Stimulated activated CD4-positive, alpha-beta T cell treated with anti-CD3 and anti-CD28 coated beads, TNF-alpha, amount 100 ng/mL, for 48 hours (primary cell): ENCODE data around the gene LRRC47.

ENCODE experiments used
- DNase-seq, 3 donors: peaks; one replicate each; pipeline ENCODE4 v3.0.0-alpha.2; 2020; ENCODE audit warnings: low read depth in 3 of 3

Gene LRRC47

DNA sequence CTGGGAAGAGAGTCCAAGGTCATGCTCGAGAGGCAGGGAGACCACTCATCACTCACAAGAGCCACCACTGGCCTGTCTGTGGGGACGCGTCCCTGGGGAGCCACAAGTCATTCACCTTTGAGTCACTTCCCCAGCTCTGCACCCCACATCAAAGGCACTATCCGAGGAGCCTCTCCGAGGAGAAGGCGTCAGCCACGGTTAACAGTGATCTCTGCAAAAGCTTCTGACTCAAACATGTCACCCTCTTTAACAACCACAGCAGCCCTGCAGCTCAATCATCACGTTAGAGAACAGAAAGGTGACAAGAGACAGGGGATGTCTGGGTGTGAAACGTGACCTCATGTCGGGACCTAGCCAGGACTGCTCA, 9.0 kb downstream of the LRRC47 start:
- DNase-seq = peak in 2 of 3 donors; percentile 33 to 63

DNA sequence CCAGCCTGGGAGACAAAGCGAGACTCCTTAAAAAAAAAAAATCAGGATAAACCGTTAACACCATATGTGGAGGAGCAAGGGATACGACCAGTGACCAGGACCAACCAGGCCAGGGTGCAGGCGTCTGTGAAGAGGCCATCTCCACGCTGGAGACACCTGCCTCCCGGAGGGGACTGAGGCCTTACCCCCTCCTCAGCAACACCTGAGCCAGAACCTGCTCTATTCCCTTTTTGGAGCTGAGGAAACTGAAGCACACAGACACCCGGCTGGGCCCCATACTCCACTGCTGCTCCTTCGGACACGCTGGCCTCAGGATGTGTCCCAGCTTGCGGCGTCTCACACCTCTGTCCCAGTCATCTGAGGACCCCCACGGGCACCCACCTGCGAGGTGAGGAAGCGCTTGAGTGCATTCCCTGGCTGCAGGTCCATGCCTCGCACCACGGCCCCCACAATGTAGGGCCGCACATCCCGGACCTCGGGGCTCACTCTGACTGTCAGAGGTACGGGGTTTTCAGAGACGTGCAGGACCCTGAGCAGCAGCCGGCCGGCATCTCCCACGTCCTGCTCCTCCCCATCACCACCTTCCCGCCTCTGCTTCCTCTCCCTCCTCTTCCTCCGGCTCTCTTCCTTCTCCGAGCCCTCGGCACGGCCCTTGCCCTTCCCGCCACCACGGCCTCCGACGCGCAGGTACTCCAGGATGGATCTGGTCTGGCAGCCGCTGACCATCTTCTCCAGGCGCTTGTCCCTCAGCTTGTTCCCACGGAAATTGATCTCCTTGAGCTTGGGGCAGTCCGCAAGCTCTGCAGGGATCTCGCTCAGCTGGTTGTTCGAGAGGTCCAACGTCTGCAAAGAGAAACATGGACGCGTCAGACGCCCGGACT, 9.6 kb downstream of the LRRC47 start:
- no peak for DNase-seq

DNA sequence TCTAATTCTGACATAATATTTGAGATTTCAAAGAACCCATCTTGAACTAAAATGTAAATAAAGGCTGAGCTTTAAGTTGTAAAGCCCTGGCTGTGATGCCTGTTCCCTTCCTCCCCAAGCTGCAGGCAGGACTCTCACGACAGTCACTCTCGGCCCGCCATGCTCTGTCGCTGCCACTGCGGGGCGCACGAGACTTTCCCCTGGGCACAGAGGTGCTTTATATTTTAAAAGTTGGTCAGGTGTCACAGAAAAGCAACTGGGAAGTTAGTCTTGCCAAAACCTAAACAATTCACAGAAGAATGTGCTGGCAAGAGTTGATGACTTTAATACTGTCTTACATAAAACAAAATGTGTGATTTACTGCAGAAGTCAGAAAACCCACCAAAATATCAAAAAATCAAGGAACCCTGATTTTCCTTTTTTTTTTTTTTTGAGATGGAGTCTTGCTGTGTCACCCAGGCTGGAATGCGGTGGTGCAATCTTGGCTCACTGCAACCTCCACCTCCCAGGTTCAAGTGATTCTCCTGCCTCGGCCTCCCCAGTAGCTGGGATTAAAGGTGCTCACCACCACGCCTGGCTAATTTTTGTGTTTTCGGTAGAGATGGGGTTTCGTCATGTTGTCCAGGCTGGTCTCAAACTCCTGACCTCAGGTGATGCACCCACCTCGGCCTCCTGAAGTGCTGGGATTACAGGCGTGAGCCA, 10.7 kb downstream of the LRRC47 start:
- DNase-seq = no peak

DNA sequence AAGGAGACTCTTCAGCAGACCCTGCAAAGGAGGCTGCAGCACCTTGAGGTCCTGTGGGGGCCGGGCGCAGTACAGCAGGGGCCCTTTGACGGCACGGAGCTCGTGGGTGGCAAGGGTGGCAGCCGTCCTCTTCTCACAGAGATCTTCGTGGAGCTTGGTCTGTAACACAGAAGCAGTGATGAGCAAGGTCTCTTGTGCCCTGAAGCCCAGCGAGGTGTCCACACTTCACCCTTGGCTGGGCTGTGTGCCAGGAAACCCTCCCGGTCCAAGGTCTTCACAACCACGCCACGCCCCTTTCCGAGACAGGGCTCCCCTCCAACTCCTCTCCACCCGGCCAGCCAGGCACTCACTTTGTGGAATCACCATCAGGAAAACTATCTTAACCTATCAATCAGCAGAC, 11.3 kb downstream of the LRRC47 start:
- DNase-seq = no peak

DNA sequence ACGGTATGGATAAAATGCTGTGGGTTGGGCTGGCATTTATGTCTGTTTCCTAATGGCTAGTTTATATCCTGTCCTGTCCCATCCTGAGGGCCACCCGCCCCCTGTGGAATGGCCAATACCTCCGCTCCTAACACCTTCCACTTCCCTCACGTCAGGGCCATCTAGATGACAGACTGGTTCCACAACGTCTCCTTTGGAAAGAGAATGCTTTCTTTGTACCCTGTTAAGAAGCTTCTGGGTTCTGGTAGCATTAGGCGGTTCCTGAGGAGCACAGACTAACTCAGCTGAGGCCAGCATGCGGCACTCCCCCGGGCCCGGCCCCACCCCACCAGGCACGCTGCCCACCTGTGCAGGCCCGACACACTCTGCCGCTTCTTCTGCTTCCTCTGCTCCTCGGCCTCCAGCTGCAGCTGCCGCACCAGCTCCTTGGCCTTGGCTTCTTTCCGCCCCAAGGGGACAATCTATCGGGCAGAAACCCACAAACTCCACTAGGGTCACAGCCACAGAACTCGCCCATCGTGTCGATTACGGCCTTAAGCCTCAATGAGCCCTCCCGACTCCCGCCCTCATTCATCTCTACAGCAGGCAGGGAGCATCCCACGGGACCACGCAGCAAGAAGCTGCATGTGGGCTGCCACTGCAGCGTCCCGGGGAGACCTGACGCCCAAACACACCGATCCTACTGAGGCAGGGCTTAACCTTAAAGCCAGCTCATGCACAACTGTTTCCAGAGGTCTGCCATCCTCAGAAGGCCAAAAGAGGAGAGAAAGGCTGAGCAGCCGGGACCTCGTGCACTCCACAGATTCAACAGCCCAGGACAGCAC, 12.4 kb downstream of the LRRC47 start:
- no peak for DNase-seq

DNA sequence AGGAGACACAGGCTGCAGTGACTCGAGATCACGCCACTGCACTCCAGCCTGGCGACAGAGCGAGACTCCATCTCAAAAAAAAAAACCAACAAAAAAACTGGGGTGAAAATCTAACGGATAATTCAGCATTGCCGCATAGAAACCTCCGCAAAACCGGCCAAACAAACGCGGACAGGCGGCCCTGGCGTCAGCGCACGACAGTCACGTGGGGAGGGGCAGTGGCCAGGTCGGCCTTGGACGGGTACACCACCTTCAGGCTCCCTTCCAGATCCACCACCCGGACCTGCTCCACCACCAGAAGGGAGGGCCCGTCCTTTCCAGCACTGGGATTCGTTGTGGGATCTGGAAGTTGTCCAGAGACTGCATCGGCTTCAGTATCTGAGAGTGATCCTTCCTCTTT, 15.4 kb downstream of the LRRC47 start:
- no peak for DNase-seq

DNA sequence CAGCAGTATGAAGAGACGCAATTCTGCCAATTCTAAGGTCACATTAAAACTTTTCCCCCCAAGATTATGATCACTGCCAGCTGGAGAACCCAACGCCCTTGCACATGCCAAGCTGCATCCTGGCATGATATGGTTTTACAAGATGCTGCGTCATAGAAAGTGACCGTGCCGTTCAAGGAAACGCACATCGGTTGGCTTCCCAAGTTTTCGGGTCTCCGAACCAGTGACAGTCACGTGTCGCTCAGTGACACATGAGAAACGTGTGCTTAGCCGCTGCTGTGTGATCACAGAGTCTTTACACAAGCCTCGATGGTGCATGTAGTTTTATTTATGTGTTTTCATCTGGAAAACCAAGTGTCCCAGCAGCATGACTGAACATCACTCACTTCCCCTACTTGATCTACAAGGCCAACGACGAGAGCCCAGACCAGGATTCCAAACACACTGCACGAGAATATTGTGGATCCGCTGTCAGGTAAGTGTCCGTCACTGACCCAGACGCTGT, 16.3 kb downstream of the LRRC47 start:
- no peak for DNase-seq

DNA sequence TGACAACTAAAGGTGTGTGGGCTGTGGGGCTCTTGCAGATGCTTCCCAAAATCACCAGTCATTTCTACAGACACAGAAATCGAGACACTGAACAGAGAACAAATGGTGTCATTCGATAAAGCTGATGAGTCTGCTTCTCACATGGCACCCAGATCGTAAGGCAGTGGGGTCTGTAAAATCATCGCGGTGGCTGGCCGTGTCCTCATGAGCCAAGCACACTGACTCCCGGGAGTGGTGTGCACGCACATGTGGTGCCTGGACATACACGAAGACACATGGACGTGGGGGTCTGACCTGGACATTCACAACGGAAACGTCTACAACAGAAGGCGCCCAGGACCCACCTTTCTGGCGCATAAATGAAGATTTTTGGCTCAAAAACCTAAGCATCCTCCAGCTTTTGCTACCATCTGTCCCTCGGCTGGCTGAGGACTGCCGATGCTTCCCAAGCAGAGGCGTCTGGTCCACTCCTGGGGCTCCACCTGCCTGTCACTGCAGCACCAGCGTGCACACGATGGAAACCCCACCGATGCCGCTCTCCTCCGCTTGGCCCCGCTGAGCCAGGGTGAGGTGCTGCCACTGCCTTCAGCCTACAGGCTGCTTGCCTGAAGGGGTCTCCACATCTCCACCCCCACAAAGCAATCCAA, 16.9 kb downstream of the LRRC47 start:
- DNase-seq = no peak

DNA sequence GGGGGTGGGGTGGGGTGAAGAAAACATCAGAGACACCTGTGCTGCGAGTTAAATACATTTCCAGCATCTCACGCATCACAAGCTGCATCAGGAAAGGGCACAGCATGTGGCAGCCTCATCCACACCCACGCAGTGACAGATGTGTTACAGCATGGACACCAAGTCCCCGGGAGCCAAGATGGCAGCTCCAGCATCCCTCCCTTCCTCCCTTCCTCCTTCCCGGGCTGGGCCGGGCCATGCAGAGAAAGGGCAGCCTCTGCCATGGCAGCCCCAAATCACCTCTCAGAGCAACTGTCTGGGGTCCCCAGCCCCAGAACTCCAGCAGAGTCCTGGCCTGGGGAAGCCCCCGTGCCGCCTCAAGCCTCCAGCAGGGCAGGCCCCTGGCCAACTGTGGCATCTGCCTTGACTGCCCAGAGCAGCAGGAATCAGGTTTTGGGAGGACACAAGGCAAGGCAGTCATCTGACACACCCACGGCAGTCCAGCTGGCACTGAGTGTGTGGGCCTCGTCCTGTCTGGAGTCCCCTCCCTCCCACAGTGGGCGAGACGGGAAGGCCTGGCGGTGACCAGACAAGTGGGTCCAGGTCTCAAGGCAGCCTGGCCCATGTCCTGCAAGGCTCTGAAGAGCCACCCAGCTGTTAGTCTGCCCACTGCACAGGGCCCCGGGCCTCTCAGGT, 17.6 kb downstream of the LRRC47 start:
- DNase-seq = no peak

DNA sequence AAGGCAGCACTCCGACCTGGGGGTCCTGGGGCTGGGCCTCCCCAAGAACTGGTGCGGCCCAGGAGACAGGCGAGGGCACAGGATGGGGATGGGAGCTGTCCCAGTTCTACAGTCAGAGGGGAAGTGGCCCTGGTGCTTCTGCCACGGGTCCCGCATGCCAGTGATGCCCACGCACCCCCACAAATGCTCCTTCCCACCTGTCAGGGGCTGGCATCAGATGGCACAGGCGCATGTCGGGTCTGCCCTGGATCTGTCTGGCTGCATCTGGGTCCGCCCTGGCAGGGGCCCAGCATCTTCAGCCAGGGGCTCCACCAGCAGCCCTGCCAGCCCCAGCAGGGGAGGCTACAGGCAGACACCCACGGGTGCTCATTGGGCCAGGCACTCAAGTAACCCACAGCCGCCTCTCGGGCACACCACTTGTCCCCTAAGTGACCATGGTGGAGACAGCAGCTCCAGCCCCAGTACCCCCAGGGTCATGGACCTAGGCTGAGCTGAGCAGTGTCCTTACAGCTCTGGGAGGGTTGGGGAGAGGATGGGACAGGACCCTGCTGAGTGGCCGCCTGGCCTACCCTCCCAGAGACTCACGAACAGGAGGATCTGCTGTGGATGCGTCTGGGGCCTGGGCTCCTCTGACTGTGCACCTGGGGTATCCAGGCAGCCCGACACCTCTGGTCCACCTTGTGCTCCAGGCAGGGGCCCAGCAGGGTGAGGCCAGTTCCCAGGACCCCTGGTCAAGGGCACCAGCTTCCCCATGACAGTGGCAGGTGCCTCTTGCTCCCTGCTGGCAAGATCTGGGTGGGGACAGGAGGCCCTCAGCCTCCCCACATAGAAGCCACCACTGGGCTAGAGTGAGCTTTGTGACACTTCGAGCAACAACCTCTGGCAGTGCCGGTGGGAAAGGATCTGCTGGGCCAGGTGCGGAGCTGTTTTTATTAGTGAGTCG, 18.4 kb downstream of the LRRC47 start:
- no peak for DNase-seq

DNA sequence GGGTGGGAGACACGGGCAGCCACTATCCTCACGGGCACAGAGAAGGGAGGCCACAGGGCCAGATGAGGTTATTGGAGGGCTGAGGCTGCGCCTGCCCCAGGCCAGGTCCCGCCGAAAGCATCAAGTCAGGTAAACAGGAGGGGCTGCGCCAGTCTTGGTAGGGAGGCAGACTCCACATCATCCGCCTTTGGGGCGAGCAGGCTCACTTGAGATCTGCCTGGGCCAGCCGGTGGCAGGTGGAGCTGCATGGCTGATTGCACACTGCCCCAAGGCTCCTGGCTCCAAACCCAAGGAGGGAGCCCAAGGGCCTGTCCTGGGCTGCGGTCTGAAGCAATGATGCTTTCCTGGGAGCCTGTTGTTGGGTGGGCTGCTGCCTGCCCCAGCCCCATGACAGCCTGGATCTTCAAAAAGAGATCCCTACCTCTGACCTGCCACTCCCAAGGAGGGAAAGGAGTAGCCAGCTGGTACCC, 19.2 kb downstream of the LRRC47 start:
- no peak for DNase-seq

DNA sequence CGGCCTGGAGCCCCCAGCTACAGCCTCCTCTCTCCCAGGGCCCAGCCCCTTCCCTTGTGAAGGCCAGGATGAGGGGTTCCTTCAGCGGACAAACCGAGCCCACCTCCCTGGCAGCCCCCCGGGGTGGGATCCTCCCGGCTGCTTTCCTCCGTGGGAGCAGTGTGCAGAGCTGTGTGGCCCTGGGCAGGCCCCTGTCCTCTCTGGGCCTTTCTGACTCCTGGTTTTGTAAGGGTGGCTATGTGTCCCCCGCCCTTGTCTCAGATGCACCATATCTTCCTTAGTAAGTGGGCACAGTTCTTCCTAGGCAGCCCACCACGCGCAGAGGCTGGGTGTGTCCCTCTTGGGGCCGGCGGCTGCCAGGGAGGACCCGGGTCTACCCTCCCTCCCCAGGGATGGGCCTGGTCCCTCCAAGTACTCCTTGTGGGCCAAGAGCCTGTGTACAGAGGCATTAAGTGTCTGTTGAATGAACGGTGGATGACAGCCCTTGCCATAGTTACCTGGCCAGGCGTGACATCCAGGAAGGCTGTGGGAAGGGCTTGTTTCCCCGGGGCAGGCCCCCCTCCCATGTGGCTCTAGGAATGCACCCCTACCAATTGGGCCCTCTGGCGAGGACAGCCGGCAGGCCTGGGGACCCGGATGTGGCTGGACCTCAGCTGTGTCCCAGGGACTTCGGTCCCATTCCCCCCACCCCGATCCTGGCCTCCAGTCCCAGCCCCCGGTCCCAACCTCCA, 19.9 kb downstream of the LRRC47 start:
- DNase-seq = no peak

DNA sequence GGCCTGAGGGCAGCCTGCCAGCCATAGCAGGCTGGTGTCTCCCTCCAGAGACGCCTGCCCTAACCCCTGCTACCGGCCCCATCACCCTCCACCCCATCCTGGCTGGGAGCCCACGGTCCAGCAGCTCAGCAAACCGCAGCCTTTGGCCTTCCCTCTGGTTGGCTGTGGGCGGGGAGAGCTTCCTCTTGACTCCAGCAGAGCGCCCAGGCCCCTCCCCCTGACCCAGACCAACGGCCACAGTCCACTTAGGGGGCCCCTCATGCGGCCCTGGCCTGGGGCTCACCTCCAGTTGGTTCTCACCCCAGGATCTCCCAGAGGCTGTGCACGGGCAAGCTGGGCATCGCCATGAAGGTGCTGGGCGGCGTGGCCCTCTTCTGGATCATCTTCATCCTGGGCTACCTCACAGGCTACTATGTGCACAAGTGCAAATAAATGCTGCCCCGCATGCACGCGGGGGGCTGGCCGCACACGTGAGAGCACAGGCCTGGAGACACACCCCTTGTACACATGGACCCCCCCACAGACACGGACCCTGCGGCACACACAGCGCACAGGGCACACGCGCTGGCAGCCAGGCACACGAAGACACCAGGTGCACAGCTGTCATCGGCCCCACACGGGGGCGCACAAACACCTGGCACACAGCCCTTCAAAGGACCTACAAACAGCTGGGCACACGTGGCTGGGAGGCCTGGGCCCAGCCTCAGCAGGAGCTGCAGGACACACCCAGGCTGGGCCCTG, 20.6 kb downstream of the LRRC47 start:
- DNase-seq = peak in 1 of 3 donors; percentile 43

DNA sequence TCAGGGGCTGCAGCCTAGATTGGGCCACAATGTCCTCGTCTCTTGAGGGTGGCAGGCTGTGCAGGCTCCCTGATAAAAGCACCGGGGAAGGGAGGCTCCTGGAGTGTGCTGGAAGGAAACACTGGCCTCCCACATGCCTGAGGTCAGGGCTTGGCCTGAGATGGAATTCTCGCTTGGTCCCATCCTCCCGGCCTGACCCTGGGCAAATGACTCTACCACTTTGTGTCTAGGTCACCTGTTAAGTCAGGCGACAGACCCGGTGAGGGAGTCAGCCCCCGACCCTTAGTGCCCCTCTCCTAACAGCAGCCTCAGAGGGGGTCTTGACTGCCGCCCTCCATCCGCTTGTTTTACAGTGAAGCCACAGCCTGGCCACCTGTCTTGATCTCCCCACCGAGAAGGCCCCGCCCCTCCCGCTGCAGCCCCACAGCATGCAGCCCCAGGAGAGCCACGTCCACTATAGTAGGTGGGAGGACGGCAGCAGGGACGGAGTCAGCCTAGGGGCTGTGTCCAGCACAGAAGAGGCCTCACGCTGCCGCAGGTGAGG, 21.3 kb downstream of the LRRC47 start:
- no peak for DNase-seq

DNA sequence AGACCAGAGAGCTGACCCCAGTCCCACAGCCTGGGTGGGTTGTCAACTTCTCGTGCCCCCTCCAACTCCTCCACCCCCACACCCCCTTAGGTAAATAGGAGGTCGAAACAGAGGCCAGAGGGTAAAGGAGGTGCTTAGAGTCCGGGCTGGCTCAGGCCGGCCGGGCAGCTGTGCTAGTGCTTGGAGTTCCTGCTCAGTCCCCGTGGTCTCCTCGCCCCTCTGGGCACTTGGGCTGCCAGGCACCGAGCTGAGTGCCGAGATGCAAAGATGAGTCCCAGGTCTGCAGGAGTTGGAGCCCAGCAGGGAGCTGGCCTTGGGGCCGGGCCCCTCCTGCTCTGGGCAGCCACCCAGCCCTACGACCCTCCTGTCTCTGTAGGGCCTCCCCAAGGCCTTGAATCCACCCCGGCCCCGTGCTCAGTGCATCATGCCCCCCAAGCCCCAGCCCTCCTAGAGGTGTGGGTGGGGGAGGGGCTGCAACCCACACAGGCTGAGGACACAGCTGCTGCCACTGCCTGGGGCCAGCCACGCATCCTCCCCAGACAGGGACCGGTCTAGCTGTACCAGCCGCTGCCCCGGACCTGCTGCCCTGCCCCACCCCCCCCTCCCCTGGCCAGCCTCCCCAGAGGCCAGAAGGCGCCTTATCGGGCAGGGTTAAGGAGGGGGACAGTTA, 21.9 kb downstream of the LRRC47 start:
- no peak for DNase-seq

DNA sequence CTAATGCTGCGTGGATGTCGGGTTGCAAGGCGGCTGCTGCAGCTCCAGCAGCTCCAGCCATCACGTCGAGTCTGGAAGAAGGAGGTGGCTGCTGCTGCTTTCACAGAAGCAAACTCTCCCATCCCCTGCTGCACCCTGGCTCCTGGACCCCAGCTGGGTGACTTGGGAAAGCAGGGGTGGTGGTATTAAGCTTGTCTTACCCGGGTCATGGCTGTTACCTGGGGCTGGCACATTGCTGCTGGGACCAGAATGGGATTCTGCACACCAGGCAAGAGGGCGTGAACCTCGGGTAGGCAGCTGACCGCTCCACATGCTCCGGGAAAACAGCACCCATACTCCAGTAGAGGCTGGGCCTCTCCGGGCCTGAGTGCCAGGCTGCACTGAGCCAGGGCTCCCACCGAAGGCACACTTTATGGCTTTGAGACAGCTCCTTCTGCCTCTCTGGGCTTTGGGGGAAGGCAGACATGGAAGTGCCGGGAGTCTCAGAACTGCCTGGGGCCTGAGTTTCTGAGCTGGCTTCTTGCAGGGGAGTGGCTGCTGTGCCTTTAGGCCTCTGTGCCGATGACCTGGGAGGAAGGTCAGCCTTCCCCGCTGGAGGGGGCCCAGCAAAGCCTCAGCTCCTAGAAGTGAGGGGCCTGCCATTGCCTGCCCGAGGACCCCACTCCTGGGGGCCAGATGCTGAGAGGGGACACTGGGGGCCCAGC, 22.6 kb downstream of the LRRC47 start:
- DNase-seq = no peak
